MM.1S (cell line): ENCODE data around the gene RAB44.
"Not testable (repeated sequence)": the region's sequence is repeated elsewhere in the genome, so short reads cannot be mapped to it uniquely, and the experiment has no call there.

Source experiments
- DNase-seq: peaks from one replicate; pipeline ENCODE4 v3.0.0-alpha.2; 2015
- H2AFZ ChIP-seq: fragments of 300-600 bp; sonication (generic); 2 replicates; pipeline ENCODE4 v1.6.0; 2016; ENCODE audit warnings: antibody characterized with exemption, low read length
- H3F3A ChIP-seq: fragments of 300-600 bp; sonication (generic); 2 replicates; pipeline ENCODE4 v1.6.1; 2016; ENCODE audit warnings: mild to moderate bottlenecking, antibody characterized with exemption, low read length, moderate library complexity, mixed read lengths; ENCODE audit not compliant: insufficient read depth
- H3K27ac ChIP-seq: fragments of 300-600 bp; sonication (generic); 2 replicates; pipeline ENCODE4 v1.5.1; 2016; ENCODE audit warnings: mild to moderate bottlenecking, low read length
- H3K27me3 ChIP-seq: fragments of 300-600 bp; sonication (generic); replicated peaks from 2 replicates; pipeline ENCODE4 v1.6.0; 2016; ENCODE audit warnings: low read length; ENCODE audit not compliant: insufficient read depth
- H3K36me3 ChIP-seq: fragments of 300-600 bp; sonication (generic); replicated peaks from 2 replicates; pipeline ENCODE4 v1.6.1; 2016; ENCODE audit warnings: mild to moderate bottlenecking, low read length, mixed read lengths; ENCODE audit not compliant: insufficient read depth
- H3K4me1 ChIP-seq: fragments of 300-600 bp; sonication (generic); 2 replicates; pipeline ENCODE4 v1.6.1; 2016; ENCODE audit warnings: low read length, mixed read lengths
- H3K4me2 ChIP-seq: fragments of 300-600 bp; sonication (generic); 2 replicates; pipeline ENCODE4 v1.6.0; 2016; ENCODE audit warnings: low read depth, low read length
- H3K4me3 ChIP-seq: fragments of 300-600 bp; sonication (generic); 2 replicates; pipeline ENCODE4 v1.5.1; 2016; ENCODE audit warnings: low read length, mixed read lengths
- H3K79me2 ChIP-seq: fragments of 300-600 bp; sonication (generic); 2 replicates; pipeline ENCODE4 v1.6.1; 2016; ENCODE audit warnings: mixed run types, low read length, mixed read lengths
- H3K9ac ChIP-seq: fragments of 300-600 bp; sonication (generic); 2 replicates; pipeline ENCODE4 v1.6.1; 2016; ENCODE audit warnings: low read length, mixed read lengths
- H3K9me2 ChIP-seq: fragments of 300-600 bp; sonication (generic); replicated peaks from 2 replicates; pipeline ENCODE4 v1.6.1; 2016; ENCODE audit warnings: mild to moderate bottlenecking, low read length, mixed read lengths; ENCODE audit not compliant: insufficient read depth
- H3K9me3 ChIP-seq: fragments of 300-600 bp; sonication (generic); replicated peaks from 2 replicates; pipeline ENCODE4 v1.6.1; 2016; ENCODE audit warnings: mild to moderate bottlenecking, low read length, mixed read lengths; ENCODE audit not compliant: insufficient read depth
- H4K20me1 ChIP-seq: fragments of 300-600 bp; sonication (generic); 2 replicates; pipeline ENCODE4 v1.6.1; 2016; ENCODE audit warnings: mild to moderate bottlenecking, low read length, moderate library complexity, mixed read lengths; ENCODE audit not compliant: insufficient read depth
- EZH2 ChIP-seq: fragments of 300-600 bp; sonication (generic); optimal IDR thresholded peaks from 2 replicates; pipeline ENCODE3; 2017; ENCODE audit warnings: low read depth, mild to moderate bottlenecking, antibody characterized with exemption, low read length, mixed read lengths
- EZH2phosphoT487 ChIP-seq: fragments of 300-600 bp; sonication (generic); IDR thresholded peaks from 2 replicates; pipeline ENCODE4 v1.6.1; 2018; ENCODE audit warnings: antibody characterized with exemption, low read length
- TF ChIP-seq, protein P1 (sequence below): fragments of 300-600 bp; sonication (generic); IDR thresholded peaks from 2 replicates; pipeline ENCODE4 v1.5.1; 2016; ENCODE audit warnings: antibody characterized with exemption, low read length, mixed read lengths

RAB44 gene

DNA sequence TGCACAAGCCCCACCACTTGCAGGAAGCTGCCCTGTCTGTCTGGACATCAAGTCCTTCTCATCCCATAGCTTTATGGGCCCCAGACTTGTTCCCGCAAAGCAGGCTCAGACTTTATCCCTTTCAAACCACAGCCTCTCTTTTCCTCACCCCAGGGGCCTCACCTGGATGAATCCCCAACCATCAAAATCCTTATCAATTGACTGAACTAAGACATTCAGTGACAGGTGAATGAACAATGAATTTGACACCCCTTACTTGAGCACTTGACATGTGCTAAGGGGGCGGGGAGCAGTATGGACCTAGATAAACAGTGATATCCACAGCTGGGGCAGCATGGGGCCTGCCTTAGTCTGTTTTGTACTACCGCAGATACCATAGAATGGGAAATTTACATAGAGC is 5.0 kb downstream of the RAB44 start:
- Histone ChIP-seq H3K4me3 (no peak overlapping the region), H3F3A (no peaks in the 10 kb centered on the region), H2AFZ (no peak overlapping the region), H3K9me3 (no peaks in the 10 kb centered on the region), H3K9ac (no peak overlapping the region), H4K20me1 (no peaks in the 10 kb centered on the region), H3K9me2 (no peaks in the 10 kb centered on the region), H3K4me2 (no peak overlapping the region), H3K79me2 (no peaks in the 10 kb centered on the region), H3K27me3 (no peaks in the 10 kb centered on the region), H3K4me1 (no peaks in the 10 kb centered on the region), H3K36me3 (no peaks in the 10 kb centered on the region), H3K27ac (no peak overlapping the region)
- no peak for DNase-seq
- TF ChIP-seq, protein P1, sequence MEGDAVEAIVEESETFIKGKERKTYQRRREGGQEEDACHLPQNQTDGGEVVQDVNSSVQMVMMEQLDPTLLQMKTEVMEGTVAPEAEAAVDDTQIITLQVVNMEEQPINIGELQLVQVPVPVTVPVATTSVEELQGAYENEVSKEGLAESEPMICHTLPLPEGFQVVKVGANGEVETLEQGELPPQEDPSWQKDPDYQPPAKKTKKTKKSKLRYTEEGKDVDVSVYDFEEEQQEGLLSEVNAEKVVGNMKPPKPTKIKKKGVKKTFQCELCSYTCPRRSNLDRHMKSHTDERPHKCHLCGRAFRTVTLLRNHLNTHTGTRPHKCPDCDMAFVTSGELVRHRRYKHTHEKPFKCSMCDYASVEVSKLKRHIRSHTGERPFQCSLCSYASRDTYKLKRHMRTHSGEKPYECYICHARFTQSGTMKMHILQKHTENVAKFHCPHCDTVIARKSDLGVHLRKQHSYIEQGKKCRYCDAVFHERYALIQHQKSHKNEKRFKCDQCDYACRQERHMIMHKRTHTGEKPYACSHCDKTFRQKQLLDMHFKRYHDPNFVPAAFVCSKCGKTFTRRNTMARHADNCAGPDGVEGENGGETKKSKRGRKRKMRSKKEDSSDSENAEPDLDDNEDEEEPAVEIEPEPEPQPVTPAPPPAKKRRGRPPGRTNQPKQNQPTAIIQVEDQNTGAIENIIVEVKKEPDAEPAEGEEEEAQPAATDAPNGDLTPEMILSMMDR: no peak

- Histone ChIP-seq H3K4me1 (no peaks in the 10 kb centered on the region), H3K4me2 (no peak overlapping the region), H3K9me3 (no peaks in the 10 kb centered on the region), H3K4me3 (no peak overlapping the region), H3K79me2 (no peaks in the 10 kb centered on the region), H3K36me3 (no peaks in the 10 kb centered on the region), H2AFZ (no peak overlapping the region), H3K9ac (no peak overlapping the region), H3F3A (no peaks in the 10 kb centered on the region), H4K20me1 (no peaks in the 10 kb centered on the region), H3K9me2 (no peaks in the 10 kb centered on the region), H3K27ac (no peak overlapping the region), H3K27me3 (no peaks in the 10 kb centered on the region)
- TF ChIP-seq, protein P1: no peak
- no peak for TF ChIP-seq EZH2
- TF ChIP-seq EZH2phosphoT487: no peak
- no peak for DNase-seq
These were observed 5.5 kb downstream of the RAB44 start for GRCh38 chr6:36703081-36703606.

DNA sequence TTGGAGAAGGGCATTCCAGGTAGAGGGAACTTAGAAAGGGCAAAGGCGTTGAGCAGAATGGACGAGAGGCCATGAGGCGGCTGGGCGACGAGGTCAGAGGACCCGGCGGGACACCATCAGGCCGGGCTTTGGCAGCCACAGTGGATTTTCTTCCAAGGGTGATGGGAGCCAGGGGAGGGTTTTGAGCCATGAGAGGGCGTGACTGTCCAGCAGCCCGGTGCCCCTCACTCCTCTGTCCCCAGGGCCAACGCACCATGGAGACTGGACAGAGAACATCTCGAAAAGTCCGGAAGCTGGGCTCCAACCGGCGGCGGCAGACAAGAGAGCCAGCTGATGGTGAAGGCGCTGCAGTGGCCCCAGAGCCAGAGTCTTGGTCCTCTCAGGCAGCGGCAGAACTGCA is 6.4 kb downstream of the RAB44 start:
- Histone ChIP-seq H4K20me1 (no peaks in the 10 kb centered on the region), H3K36me3 (no peaks in the 10 kb centered on the region), H3K4me2 (no peak overlapping the region), H2AFZ (no peak overlapping the region), H3K9ac (no peak overlapping the region), H3K4me1 (no peaks in the 10 kb centered on the region), H3K79me2 (no peaks in the 10 kb centered on the region), H3K9me2 (no peaks in the 10 kb centered on the region), H3K9me3 (no peaks in the 10 kb centered on the region), H3F3A (no peaks in the 10 kb centered on the region), H3K4me3 (no peak overlapping the region), H3K27ac (no peak overlapping the region), H3K27me3 (no peaks in the 10 kb centered on the region)
- no peak for DNase-seq
- no peak for TF ChIP-seq EZH2

- not testable (repeated sequence) for H3K27me3 ChIP-seq, H3K27ac ChIP-seq, H3K4me3 ChIP-seq, H3K36me3 ChIP-seq, H3F3A ChIP-seq, H3K9me3 ChIP-seq, H3K79me2 ChIP-seq, H2AFZ ChIP-seq, H3K4me2 ChIP-seq, H3K4me1 ChIP-seq, H4K20me1 ChIP-seq, DNase-seq, H3K9ac ChIP-seq, H3K9me2 ChIP-seq
These were observed 7.4 kb downstream of the RAB44 start for GRCh38 chr6:36704961-36705577.
